COLO829 (cell line): Measurements from ENCODE around the gene GNG2.

Experiments
- DNase-seq: peaks from one replicate; pipeline ENCODE4 v3.0.0; 2012; ENCODE audit warnings: low spot score

GNG2 gene

DNA sequence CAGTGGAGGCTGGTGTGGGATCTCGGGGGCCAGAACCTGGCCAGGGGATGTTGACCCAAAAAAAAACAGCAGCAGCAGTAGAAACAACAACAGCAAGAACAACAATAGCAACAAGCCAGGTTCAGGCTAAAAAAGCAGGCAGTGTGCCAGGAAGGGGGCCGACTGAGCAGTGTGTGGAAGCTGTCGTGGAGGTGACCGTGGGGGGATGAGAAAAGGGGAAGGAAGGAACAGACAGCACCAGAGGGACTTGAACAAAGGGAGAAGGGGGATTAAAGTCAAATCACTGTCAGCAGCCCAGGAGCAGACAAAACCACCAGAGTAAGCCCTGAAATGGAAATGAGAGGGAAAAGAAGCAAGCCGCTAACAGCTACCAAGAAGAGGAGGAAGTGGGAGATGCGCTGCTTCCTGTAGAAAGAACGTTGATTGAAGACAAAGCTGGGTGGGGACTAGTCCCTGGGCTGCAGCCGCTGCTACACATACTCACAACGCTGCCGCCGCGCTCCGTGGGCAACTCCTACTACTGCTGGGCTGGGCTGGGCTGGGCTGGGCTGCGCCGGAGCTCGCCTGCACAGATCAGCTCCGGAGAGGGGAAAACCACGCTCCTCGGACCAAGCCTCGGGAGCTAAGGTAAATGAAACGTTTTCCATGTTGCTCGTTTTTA is at the start of gene GNG2:
Gene GNG2 (plus strand): TSS at position 449 of the 661 bp plus-strand sequence. CDS start 90,067 bp downstream, outside the sequence.
- peak; percentile 54 for DNase-seq

DNA sequence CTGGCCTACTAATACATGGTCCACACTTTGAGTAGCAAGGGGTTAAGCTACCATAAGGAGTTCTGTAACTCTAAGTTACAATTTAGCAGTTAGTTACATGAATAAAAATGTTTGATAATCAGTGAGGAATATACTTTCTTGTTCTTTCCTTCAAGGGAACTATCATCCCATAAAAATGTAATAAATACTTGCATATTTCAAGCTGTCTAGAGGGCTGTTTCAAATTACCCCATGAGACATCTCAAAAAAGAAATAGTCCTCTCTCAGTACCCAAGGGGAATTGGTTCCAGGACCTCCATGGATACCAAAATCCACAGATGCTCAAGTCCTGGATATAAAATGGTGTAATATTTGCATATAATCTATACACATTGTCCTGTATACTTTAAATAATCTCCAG is 48.7 kb upstream of the GNG2 start:
- no peak for DNase-seq

DNA sequence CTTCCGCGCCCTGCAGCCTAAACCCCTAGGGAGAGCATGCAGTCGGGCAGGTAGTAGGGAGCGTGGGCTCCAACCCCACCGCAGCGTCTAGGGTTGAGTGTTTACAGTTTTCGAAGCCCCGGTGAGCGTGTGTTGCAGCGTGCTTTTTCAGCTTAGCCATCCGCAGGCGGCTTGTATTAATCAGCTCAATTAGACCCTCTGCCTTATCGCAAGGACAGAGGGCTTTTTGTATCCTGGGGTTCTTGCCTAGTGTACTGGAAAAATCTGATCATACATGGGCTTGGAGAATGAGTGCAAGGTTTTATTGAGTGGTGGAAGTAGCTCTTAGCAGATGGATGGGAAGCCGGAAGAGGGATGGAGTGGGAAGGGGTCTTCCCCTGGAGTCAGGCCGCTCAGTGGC is 44.4 kb upstream of the GNG2 start:
- DNase-seq, result no peak

DNA sequence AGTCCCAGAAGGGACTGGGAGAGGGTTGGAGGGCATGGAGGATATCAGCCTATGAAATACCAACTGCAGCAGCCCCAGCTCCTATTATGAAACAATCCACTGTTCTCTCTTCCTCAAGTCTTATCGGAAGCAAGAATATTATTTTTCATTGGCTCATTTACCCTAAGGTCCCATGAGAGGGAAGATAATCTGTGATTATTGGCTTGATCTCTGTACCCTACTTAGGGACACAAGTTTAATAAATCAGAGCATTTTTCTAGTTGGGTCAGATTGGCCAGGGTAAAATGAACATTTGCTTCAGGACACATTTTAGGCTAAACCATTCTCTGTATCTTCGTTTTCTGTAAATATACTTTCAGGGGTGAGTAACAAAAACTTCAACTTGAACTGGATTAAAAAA is 43.1 kb upstream of the GNG2 start:
- DNase-seq, result no peak

DNA sequence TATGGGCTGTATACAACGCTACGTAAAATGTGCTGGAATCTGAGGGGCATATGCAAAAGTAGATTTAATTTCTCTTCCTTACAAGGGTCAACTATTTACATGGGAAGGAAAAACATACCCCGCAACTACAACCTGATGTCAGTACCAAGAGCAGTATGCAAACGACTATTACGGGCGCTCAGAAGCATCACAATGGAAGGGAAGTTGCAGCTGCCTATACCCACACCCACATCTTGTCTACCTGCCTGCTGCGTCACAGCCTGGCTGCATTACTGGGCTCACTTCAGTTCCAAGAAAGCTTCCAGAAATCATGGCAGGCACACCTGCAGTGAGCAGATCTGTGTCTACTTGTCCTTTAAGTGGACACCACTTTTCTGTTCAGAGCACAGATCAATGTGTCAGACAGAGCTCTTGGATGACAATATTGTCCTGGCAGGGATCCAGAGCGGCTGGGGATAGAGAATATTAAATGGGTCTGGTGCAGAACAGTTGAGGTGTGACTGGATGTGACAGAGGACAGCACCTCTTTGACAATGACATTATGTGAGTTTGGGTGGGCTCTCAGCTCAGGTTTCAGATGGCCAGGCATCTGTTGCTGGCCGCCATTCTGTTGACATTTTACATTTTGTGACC is 41.5 kb upstream of the GNG2 start:
- DNase-seq, result no peak

DNA sequence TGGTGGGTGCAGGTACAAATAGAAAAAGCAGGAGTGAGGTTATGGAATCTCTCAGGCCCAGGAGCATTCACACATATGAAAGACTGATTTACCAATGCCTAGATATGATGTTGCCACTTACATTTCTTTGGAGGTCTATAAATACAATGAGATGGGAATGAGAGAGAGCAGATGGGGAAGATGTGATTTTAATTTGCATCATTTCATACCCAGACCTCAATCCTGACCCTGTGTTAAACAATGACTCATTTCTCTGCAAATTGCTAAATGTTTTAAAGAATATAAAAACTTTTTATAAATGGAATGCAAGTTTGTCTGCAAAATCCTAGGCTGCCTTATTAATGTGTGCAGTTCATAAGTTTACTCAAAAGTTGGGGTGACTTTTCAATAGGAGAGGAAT is 38.6 kb upstream of the GNG2 start:
- no peak for DNase-seq

DNA sequence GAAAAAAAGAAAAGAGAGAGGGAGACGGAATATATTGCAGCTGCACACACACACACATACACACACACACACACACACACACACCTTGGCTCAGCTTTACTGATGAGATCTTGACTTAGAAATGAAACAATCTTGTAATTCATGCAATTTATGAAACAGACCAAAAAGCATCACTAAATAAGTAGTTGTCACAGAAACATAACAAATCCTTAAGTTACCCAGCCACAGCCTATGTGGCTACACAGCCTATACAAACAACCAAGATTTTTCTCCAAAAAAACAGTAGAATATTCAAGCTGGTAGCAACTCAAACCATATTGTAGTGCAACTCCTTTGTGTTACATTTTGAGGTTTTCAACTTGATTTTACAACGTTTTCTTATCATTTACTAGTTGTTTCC is 37.9 kb upstream of the GNG2 start:
- DNase-seq, result no peak

DNA sequence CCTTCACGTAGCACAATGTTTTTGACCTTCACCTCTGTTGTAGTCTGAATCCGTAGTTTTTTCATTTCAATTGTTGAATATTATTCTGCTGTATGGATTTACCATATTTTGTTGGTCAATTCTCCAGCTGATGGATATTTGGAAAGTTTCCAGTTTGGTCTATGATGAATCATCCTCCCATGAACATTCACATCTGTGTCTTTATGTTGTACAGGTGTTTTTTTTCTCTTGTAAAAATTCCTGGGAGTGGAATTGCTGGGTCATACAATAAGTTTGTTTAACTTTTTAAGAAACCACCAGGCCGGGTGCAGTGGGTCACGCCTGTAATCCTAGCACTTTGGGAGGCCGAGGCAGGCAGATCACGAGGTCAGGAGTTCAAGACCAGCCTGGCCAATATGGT is 36.7 kb upstream of the GNG2 start:
- DNase-seq, result no peak

DNA sequence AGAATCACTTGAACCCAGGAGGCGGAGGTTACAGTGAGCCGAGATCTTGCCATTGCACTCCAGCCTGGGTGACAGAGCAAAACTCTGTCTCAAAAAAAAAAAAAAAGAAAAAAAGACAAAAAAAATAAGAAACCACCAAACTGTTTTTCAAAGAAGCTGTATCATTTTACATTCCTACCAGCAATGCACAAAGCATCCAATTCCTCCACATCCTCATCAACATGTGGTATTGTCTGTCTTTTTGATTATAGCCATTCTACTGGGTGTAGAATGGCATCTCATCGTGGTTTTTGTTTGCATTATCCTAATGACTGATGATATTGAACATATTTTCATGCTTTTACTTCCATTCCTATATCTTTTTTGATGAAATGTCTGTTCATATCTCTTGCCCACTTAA is 36.2 kb upstream of the GNG2 start:
- DNase-seq, result no peak

DNA sequence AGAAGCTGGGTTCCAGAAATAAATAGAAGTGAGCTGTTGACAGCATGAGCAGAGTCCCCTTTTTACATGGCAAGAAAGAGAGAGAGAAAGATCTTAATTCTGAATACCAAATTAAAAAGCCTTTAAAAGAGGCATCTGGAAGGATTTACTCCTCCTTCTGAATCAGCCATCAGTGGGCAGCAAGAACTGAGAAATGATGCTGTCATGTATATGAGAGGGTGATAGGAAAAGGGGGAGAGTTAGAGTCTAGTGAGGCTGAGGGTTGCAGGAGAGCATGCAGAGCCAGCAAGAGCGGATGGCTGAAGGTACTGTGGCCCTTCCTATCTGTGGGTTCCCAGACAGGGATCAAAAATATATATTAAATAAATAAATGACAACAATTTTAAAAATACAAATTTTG is 34.5 kb upstream of the GNG2 start:
- DNase-seq, result no peak

DNA sequence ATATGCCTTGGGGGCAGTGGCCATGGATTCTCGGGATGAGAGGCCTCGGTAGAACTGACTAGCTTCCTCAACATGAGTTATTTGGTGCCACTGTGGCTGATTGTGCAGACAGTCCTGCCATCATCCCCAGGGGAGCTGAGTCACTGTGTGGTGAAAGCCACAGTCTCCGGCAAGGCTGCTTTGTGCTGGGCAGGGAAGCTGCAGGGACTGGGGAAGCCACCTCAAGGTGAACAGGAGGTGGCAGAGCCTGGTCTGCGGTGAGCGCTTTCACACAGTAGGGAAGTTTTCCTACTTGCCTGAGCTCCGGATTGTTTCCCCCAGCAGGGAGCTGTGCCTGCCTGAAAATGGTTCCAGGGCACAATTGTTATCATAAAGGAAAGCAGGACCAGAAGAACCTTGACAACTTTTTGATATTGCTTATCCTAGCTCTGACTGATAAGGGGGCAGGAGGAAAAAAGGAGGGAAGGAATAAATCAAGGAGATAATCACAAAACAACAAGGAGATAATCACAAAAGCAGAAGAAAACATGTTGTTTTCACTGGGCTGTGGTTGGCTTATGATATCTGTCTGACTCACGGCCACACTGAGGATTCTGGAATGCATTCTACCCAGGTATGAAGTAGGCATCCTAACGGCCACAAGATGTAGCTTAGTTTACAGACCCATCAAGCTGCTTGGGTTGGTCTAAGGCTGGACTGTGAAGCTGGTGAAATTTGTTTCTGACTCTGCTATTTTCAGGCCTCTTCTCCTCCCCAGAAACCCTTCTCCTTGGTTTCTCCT is 32.2 kb upstream of the GNG2 start:
- peak; percentile 79 for DNase-seq

DNA sequence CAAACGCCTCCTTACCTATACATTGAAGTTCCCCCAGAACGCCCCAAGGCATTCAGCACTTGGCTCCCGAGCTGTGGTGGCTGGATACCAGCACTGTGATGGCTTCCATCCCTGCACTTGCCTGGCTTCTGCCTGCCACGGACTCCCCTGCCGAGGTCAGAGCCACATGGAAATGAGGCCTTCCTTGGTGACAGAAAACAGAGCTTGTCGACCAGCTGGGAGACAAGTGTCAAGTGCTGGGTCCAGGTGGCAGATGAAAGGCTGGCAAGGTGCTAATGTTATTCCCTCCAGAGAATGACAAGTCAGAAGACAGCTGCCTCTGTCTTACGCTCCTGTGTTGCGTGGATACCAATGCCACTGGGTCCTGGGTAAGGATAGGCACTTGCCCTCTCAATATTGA is 26.2 kb upstream of the GNG2 start:
- no peak for DNase-seq

DNA sequence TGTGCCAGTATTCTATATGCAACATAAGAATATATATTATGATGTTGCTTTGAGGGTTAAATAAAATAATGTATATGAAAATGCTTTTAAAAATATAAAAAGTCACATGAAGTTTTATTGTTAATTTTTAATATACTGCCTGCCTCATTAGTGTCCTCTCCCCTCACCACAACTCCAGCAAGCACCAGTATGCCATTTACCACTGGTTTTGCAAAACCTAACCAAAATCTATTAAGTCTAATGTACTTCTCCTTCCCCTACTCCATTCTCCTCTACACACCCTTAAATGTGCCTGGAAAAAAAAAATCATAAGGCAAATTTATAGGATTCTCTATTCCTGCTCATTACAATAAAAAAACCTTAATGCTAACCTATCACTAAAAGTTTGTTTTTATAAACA is 24.0 kb upstream of the GNG2 start:
- DNase-seq, result no peak

DNA sequence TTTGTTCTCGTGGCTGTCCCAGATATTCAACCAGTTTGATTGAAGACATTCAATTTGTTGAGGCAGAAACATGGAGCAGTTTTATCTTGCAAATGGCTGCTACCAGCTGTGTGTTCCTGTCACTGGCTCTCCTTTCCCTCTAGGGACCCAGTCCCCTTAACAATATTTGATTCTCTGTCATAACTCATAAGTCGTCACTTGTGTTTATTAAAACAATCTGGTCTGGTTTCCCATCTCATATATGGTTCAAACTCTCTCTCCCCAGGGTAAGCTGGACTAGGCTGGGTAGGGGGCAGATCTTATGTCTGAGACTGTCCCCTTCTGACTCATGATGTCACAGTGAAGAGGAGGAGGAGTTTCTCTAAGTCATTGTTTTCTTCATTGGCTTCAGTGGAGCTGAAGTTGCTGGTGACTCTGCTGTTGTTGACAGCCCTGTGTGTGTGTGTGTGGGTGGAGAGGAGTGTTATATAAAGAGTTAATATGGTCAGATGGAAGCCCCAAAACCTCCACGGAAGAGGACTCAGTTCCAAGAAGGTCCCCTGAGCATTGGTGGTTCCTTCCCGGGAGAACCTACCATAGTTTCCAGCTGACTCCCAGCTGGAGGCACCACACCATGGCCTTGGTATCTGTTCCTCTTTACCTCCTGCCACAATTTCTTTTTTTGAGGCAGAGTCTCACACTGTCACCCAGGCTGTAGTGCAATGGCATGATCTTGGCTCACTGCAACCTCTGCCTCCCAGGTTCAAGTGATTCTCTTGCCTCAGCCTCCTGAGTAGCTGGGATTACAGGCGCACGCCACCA is 16.1 kb upstream of the GNG2 start:
- no peak for DNase-seq

DNA sequence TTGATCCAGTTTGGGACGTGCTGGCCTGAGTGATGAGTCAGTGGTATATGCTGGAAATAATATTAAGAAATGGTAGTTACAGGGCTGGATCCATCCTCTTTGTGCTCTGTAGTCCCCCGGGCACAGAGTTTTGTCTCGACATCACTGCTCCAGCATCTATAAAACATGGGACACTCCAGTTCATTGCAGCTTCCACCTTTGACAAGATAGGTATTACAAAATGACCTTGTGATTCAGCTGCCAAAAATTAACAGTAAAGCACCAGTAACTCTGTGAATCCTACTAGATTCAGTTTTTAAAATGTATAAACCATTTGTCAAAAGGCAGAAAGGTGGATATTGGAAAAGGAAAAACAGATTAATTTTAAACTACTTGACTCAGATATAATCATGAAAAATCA is 14.6 kb upstream of the GNG2 start:
- DNase-seq, result no peak

DNA sequence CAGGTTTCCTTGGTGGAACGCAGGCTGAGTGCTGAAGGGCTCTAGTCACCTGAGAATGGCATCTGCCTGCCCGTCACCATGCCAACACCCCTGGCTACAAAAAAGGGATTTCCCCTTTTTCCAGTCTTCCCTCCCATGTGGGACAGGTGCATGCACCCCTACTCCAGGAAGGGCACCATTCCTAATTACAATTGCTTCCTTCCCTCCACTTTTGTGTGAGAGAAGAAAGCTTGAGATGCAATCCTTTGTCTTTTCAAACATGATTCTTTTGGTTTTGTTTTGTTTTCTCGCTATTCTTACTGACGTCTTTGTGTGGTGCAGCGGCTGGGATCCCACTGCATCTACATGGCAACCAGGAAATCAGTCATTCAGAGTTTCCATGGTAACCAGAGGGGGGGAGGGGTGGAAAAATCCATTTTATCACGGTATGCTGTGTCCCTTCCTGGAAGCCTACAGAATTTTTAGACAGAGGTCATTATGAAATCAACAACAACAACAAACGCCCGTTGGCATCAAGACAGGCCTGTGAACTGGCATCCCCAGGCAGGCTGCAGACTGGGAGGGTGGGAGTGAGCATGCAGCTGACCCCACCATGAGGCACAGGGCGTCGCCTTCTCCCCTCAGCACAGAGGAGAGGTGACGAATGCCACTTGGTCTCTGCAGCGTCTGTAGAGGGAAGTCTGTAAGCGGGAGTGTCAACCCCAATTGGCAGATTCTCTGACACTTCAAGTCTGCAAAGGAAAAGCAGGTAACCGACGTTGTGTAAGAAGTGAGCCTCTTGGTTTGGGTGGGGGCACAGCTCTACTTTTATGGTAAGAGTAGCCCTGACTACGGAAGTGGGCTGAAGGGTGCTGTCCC is 13.6 kb upstream of the GNG2 start:
- DNase-seq, result no peak

DNA sequence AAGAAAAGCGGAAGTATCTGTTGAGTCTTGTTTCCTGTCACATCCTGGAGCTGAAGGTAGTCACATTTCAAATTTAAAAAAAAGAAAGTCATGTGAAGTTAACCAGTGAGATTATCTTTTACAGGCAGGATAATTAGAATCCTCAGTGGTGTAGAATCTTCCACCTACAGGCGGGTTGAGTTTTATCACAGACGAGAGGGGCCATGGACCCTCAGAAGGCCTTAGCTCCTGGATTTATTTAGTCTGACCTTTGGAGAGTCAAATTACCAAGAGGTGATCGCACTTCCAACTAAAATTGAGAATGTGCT is 13.0 kb upstream of the GNG2 start:
- DNase-seq, result no peak

DNA sequence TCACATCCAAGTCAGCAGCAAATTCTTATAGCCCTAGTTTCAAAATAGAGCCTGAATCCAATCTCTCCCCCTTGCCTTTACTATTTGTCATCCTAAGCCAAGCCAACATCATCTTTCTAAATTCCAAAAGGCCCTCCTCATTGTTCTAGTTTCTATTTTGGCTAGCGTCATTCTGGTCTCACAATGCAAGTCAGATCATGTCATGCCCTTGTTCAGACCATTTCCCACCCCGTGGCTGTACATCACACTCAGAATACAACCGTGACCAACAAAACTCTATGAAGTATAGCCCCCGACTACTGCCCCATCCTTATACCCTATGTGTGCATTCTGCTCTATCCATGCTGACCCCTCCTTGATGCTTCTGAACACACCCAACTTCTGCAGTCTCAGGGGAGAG is 12.3 kb upstream of the GNG2 start:
- DNase-seq, result no peak

DNA sequence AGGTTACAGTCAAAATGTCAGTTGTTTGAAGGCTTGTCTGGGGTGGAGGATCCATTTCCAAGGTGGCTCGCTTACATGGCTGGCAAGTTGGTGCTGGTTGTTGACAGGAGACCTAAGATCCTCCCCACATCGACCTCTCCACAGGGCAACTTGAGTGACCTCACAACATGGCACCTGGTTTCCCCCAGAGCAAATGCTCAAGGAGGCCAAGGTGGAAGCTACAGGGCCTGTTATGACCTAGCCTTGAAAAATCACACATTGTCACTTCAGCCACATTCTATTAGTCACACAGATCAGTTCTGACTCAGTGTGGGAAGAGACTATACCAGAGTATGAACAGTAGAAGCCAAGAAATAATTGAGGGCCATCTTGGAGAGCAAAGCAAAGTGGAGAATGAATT is 11.3 kb upstream of the GNG2 start:
- DNase-seq, result no peak

DNA sequence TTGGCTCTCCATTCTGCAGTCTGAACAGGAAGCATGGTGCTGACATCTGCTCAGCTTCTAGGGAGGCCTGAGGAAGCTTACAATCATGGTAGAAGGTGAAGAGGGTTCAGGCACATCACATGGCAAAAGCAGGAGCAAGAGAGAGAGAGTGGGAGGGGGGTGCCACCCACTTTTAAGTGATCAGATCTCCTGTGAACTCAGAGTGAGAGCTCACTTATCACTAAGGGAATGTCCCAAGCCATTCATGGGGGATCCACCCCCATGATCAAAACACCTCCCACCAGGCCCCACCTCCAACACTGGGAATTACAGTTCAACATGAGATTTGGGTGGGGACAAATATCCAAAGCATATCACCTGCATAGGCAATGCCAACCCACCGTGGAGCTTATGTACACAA is 9.8 kb upstream of the GNG2 start:
- DNase-seq, result no peak

DNA sequence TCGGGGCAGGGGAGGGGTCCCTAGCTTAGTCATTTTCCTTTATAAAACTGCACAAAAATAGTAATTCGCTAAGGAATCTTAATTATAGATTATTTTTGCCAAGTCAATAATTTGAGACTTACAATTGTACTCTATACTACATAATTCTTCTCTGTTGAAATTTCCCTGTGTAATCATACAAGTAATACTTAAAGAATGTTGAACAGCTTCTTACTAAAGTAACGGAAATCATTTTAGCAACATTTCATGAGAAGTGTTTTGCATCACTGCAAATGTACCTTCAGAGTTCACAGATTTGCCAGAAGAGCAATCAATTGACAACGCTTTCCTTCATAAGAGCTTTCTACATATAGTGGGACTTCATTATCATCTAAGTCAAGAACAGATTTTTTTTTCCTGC is 7.9 kb upstream of the GNG2 start:
- no peak for DNase-seq

DNA sequence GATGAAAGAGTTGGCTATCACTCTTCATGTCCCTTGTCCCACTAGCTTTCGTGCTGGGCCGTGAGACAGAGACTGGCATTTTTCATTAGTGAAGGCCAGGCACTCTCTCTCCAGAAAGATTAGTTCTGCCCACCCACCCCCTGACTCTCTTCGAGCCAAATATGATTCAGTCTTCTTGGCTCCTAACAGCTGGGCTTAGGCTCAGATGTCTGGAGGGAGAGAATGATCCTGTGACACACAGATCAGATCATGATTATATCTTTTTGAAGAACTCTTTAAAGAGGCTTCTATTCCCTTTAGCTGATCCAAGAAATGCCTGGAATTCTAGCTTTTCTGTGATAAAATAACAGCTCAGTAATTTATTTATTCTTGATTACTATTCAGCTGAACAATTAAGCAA is 5.2 kb upstream of the GNG2 start:
- DNase-seq, result peak; percentile 58
